OCI-LY1 (cell line): Measurements from ENCODE around the gene AKIRIN2.

ENCODE experiments used
- EZH2 ChIP-seq: fragments of 200-600 bp; sonication (generic), shearing (Covaris generic); IDR thresholded peaks from 2 replicates; pipeline ENCODE4 v1.8.0; 2017; ENCODE audit warnings: borderline replicate concordance, mixed run types, mild to moderate bottlenecking, antibody characterized with exemption, low read length, moderate library complexity, mixed read lengths
- TF ChIP-seq, protein P1 (sequence below): fragments of 200-600 bp; sonication (generic), shearing (Covaris generic); IDR thresholded peaks from 2 replicates; pipeline ENCODE4 v1.5.1; 2017; ENCODE audit warnings: mild to moderate bottlenecking, antibody characterized with exemption, low read length, moderate library complexity, mixed read lengths

DNA sequence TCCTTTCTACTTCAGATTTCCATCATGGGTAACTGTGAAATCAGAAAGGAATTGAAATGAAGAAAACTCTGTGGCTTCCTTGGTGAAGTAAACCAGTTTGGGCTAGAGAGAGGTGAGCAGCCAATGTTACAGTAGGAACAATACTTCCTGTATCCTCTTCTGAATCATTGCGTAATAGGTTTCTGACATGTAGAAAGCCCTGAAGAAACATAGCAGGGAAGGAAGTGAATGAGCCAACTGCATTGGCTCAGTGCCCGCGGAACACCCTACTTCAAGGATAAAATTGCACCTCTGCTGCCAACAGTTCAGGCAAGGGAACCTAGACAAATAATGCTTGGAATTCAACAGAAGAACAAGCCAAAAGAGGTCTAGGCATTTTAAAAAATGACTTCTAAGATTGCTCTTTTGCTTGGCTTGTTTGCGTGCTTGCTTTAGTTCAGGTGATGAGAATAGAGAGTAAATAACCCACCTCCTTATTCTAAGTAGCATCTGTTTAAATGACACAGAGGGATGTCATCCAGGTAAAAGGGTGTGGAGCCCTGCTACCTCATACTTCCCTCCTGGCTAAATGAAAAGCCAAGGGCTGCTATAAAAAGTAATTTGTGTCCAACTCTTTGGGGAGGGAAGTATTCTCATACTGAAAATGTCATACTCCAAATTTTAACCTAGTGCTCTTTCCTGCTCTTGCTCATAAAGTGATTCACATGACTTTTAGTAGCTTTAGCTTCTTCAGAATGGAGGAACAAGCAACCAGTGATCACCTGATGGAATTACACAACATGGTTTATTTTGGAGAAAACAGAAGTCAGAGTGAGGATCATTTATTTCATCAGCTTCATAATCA is 30.0 kb upstream of the AKIRIN2 start:
- no peak for TF ChIP-seq EZH2
- TF ChIP-seq, protein P1, sequence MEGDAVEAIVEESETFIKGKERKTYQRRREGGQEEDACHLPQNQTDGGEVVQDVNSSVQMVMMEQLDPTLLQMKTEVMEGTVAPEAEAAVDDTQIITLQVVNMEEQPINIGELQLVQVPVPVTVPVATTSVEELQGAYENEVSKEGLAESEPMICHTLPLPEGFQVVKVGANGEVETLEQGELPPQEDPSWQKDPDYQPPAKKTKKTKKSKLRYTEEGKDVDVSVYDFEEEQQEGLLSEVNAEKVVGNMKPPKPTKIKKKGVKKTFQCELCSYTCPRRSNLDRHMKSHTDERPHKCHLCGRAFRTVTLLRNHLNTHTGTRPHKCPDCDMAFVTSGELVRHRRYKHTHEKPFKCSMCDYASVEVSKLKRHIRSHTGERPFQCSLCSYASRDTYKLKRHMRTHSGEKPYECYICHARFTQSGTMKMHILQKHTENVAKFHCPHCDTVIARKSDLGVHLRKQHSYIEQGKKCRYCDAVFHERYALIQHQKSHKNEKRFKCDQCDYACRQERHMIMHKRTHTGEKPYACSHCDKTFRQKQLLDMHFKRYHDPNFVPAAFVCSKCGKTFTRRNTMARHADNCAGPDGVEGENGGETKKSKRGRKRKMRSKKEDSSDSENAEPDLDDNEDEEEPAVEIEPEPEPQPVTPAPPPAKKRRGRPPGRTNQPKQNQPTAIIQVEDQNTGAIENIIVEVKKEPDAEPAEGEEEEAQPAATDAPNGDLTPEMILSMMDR: no peak
